Spleen (tissue), 11 donors: ENCODE data around the gene GSK3B. TPM values are rescaled to one million over a fixed set of nuclear protein-coding genes. Genes with fewer than 3 reads are reported as not detected.

Experiments
- DNase-seq: peaks from one replicate; pipeline ENCODE4 v3.0.0-alpha.2; 2020
- H3K27ac ChIP-seq, 8 donors: fragments of 200-600 bp; sonication (generic) in 7 of 8; 1 replicate in 4 of 8; 2 replicates in 4 of 8; pipeline versions ENCODE4 v1.5.0 to v1.8.0; 2016 to 2021; ENCODE audit warnings: inconsistent platforms in 4 of 8, mild to moderate bottlenecking in 4 of 8, moderate library complexity in 1 of 8
- H3K27me3 ChIP-seq, 7 donors: fragments of 200-600 bp; sonication (generic) in 6 of 7; replicated peaks in 1 of 7; 1 replicate in 4 of 7; 2 replicates in 3 of 7; pipeline versions ENCODE4 v1.5.0 to v1.8.0; 2016 to 2021; ENCODE audit warnings: inconsistent platforms in 3 of 7, mild to moderate bottlenecking in 1 of 7
- H3K36me3 ChIP-seq, 6 donors: fragments of 200-600 bp; sonication (generic) in 5 of 6; 1 replicate in 4 of 6; 2 replicates in 2 of 6; pipeline versions ENCODE4 v1.5.0 to v1.8.0; 2016 to 2021; ENCODE audit warnings: inconsistent platforms in 2 of 6
- H3K4me1 ChIP-seq, 6 donors: fragments of 200-600 bp; sonication (generic) in 5 of 6; 1 replicate in 3 of 6; 2 replicates in 3 of 6; pipeline versions ENCODE4 v1.5.0 to v1.8.0; 2016 to 2021; ENCODE audit warnings: inconsistent platforms in 3 of 6
- H3K4me3 ChIP-seq, 8 donors: fragments of 200-600 bp; sonication (generic) in 7 of 8; 1 replicate in 4 of 8; 2 replicates in 4 of 8; pipeline versions ENCODE4 v1.5.0 to v1.8.0; 2016 to 2021; ENCODE audit warnings: inconsistent platforms in 4 of 8, mild to moderate bottlenecking in 4 of 8, moderate library complexity in 2 of 8
- H3K9me3 ChIP-seq, 8 donors: fragments of 200-600 bp; sonication (generic) in 7 of 8; 1 replicate in 4 of 8; 2 replicates in 4 of 8; pipeline versions ENCODE4 v1.5.0 to v1.8.0; 2016 to 2021; ENCODE audit warnings: inconsistent platforms in 4 of 8
- POLR2A ChIP-seq, 3 donors: fragments of 450-650 bp; IDR thresholded peaks; one replicate each; pipeline ENCODE4 v1.5.1; 2017; ENCODE audit warnings: antibody characterized with exemption in 3 of 3, mild to moderate bottlenecking in 1 of 3
- POLR2AphosphoS5 ChIP-seq, 3 donors: sonication (generic); formaldehyde crosslinking; IDR thresholded peaks; one replicate each; pipeline ENCODE4 v1.5.1; 2017; ENCODE audit warnings: antibody characterized with exemption in 3 of 3
- WGBS, 5 donors: extraction: QIAGEN DNeasy Blood & Tissue Kit in 3 of 5; methylation state at CpG; one replicate each; pipeline versions ENCODE4 v1.1.5 to v1.1.7; 2013 to 2018; 5-methylcytosine and 5-hydroxymethylcytosine counted together
- intact Hi-C: fragments of 100-400 bp; cut with DNase I; formaldehyde crosslinking; loops from one replicate; pipeline ENCODE4 v1.15.0; 2023; ENCODE audit warnings: low total_unique reads
- polyA plus RNA-seq, 3 donors: library from polyadenylated mRNA; stranded (reverse); fragments of 200-250 nt; gene quantifications; one replicate each; pipeline ENCODE4 v1.2.1, GENCODE V29; 2013
- total RNA-seq, 7 donors: library from RNA; depleted of rRNA in 3 of 7; stranded (reverse); fragments of >200 nt in 3 of 7; fragmentation: NEBNext Ultra II Directional in 4 of 7; extraction: Animal tissue kit (Norgen Biotek cat#: 25700) in 4 of 7; gene quantifications; one replicate each; pipeline versions ENCODE4 v1.1.0 to v1.2.1, GENCODE V29; 2016 to 2021
- TF ChIP-seq, protein P1 (sequence below), 11 experiments: fragments of 200-600 bp in 7 of 11; fragments of 450-650 bp in 4 of 11; sonication (generic) in 4 of 11; IDR thresholded peaks in 8 of 11; conservative IDR thresholded peaks in 3 of 11; 1 replicate in 7 of 11; 2 replicates in 4 of 11; pipeline versions ENCODE4 v1.4.0 to v1.8.0; 2016 to 2021; ENCODE audit warnings: antibody characterized with exemption in 11 of 11, inconsistent platforms in 4 of 11, mild to moderate bottlenecking in 1 of 11
- donor health status: healthy with polysubstance abuse.
- donor health status: DM: no; HTN: no; CAD: no; lungs with moderate emphysema.
- donor health status: DM: no; HTN: no; CAD: no.
- donor health status: Bipolar disorder and iron deficiency.
- donor health status: healthy.
- donor health status: DM: no; HTN: no; CAD: no.
- donor health status: DM: yes; HTN: yes; CAD: no.

The GSK3B gene
- total and polyA plus RNA-seq, 10 donors = 4.7 to 62.2 (median 53.1) TPM

DNA sequence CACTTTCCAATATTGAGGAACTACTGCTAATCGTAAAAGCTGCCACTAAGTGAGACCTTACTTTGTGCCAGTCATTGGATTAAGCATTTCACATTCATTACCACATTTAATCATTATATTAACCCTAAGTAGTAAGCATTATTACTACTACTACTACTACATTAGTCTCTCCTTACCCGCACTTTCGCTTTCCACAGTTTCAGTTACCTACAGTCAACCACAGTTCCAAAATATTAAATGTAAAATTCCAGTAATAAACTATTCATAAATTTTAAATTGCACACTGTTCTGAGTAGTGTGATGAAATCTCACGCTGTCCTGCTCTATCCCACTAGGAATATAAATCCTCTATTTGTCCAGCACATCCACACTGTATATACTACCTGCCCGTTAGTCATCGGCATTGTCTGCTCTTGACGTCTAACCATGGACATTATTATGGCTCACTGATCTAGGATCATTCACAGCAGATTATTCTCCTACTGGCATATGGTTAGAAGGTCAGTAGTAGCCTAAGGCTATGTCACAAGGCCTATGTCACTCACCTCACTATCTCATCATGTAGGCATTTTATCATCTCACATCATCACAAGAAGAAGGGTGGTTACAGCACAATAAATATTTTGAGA lies 121.1 kb downstream of the GSK3B start:
- DNase-seq = no peak
- Histone ChIP-seq H3K9me3 (no peaks in the 10 kb centered on the region), H3K36me3 (peaks cover 0 to under 1% (median 0%) of the 10 kb centered on the region in 6 donors), H3K4me3 (no peak overlapping the region), H3K27me3 (no peaks in the 10 kb centered on the region), H3K4me1 (peaks cover 0 to 9% (median 0%) of the 10 kb centered on the region in 6 donors), H3K27ac (no peak overlapping the region)
- TF ChIP-seq POLR2A (IDR thresholded peaks at IDR 0.05) (no peak), POLR2AphosphoS5 (IDR thresholded peaks at IDR 0.05) (no peak)
- TF ChIP-seq, protein P1, sequence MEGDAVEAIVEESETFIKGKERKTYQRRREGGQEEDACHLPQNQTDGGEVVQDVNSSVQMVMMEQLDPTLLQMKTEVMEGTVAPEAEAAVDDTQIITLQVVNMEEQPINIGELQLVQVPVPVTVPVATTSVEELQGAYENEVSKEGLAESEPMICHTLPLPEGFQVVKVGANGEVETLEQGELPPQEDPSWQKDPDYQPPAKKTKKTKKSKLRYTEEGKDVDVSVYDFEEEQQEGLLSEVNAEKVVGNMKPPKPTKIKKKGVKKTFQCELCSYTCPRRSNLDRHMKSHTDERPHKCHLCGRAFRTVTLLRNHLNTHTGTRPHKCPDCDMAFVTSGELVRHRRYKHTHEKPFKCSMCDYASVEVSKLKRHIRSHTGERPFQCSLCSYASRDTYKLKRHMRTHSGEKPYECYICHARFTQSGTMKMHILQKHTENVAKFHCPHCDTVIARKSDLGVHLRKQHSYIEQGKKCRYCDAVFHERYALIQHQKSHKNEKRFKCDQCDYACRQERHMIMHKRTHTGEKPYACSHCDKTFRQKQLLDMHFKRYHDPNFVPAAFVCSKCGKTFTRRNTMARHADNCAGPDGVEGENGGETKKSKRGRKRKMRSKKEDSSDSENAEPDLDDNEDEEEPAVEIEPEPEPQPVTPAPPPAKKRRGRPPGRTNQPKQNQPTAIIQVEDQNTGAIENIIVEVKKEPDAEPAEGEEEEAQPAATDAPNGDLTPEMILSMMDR (IDR thresholded peaks at IDR 0.05 in 8 of 11, conservative IDR thresholded peaks at IDR 0.05 in 3 of 11) = no peak
- WGBS, 5 donors = 93 to 99% (median 98%) methylated on average over 7 of the region's 7 CpGs
- intact Hi-C loops = no loop called here

DNA sequence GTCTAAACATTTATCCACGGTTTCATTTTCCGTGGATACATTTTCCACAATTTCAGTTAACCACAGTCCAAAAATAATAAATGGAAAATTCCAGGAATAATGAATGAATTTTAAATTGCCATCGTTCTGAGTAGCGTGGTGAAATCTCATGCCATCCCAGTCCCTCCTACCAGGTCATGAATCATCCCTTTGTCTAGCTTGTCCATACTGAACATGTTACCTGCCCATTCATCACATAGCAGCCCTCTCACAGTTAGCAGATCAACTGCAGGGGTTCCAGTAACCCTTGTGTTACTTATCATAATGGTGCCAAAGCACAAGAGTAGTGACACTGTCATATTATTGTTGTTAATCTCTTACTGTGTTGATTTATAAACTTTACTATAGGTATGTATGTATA lies 124.5 kb downstream of the GSK3B start:
- H3K27me3 ChIP-seq = no peaks in the 10 kb centered on the region
- no peak for TF ChIP-seq POLR2AphosphoS5 (IDR thresholded peaks at IDR 0.05)
- TF ChIP-seq, protein P1 (IDR thresholded peaks at IDR 0.05 in 8 of 11, conservative IDR thresholded peaks at IDR 0.05 in 3 of 11) = no peak
- no peak for TF ChIP-seq POLR2A (IDR thresholded peaks at IDR 0.05)
- DNase-seq = no peak
- WGBS, 5 donors = 94 to 99% (median 99%) methylated on average over 4 of the region's 4 CpGs
- intact Hi-C loops = no loop called here
- peaks cover 0 to 9% (median 3%) of the 10 kb centered on the region in 6 donors for H3K4me1 ChIP-seq
- H3K27ac ChIP-seq = no peak overlapping the region
- no peaks in the 10 kb centered on the region for H3K9me3 ChIP-seq
- no peaks in the 10 kb centered on the region for H3K36me3 ChIP-seq
- H3K4me3 ChIP-seq = no peak overlapping the region

DNA sequence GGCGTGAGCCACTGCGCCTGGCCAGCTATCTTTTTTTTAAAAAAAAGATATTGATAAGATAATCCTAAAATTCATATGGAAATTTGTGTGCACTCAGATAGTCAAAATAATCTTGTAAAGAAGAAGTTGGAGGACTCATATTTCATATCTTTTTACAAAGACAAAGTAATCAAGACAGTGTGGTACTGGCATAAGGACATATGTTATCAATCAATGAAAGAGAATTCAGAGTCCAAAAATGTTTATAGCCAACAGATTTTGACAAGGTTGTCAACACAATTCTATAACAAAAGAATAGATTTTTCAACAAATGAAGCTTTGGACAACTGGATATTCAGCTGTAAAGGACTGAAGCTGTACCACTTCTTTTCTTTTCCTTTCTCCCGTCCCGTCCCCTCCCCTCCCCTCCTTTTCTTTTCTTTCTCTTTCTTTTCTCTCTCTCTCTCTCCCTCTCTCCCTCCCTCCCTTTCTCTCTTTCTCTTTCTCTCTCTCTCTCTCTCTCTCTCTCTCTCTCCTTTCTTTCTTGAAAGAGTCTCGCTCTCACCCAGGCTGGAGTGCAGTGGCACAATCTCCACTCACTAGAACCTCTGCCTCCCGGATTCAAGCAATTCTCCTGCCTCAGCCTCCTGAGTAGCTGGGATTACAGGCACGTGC lies 126.8 kb downstream of the GSK3B start:
- peaks cover 0 to 10% (median 3%) of the 10 kb centered on the region in 8 donors for H3K9me3 ChIP-seq
- 91 to 97% (median 93%) methylated on average over 7 of the region's 7 CpGs for WGBS, 5 donors
- no peaks in the 10 kb centered on the region for H3K27me3 ChIP-seq
- intact Hi-C loops = no loop called here
- peaks cover 0 to 4% (median 0%) of the 10 kb centered on the region in 6 donors for H3K36me3 ChIP-seq
- H3K4me3 ChIP-seq = no peak overlapping the region
- no peak overlapping the region for H3K27ac ChIP-seq
- DNase-seq = no peak
- TF ChIP-seq POLR2AphosphoS5 (IDR thresholded peaks at IDR 0.05) = no peak
- no peak for TF ChIP-seq POLR2A (IDR thresholded peaks at IDR 0.05)
- TF ChIP-seq, protein P1 (IDR thresholded peaks at IDR 0.05 in 8 of 11, conservative IDR thresholded peaks at IDR 0.05 in 3 of 11) = no peak
- peaks cover 0 to 12% (median 4%) of the 10 kb centered on the region in 6 donors for H3K4me1 ChIP-seq

DNA sequence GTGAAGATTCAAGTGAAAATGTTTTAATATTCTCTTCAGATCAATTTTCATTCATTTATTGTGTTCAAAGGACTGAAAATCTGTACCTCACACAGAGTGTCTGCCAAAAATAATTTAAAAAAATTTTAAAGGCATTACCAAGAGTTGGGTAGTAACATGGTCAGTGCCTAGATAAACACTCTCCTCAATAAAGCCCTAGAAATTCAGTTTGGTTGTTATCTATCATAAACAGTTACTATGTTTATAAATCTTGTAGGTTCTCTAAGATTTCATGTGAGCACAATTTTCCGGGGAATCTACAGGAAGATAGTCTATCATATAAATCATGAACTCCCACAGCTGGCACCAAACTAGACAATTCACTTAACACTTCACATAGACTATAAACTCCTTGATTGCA lies 128.6 kb downstream of the GSK3B start:
- 38 to 82% (median 66%) methylated on average over 1 of the region's 1 CpG for WGBS, 5 donors
- H3K27ac ChIP-seq = no peak overlapping the region
- intact Hi-C loops = no loop called here
- peaks cover 0 to 5% (median 0%) of the 10 kb centered on the region in 6 donors for H3K36me3 ChIP-seq
- H3K9me3 ChIP-seq = peaks cover 0 to 12% (median 5%) of the 10 kb centered on the region in 8 donors
- H3K27me3 ChIP-seq = no peaks in the 10 kb centered on the region
- DNase-seq = no peak
- peaks cover 0 to 12% (median 4%) of the 10 kb centered on the region in 6 donors for H3K4me1 ChIP-seq
- TF ChIP-seq POLR2A (IDR thresholded peaks at IDR 0.05) = no peak
- TF ChIP-seq, protein P1 (IDR thresholded peaks at IDR 0.05 in 8 of 11, conservative IDR thresholded peaks at IDR 0.05 in 3 of 11) = no peak
- no peak overlapping the region for H3K4me3 ChIP-seq
